WTC11 (cell line): ENCODE results near the gene MOB3B.

Source experiments
- SMAD3 ChIP-seq: sonication (generic); formaldehyde crosslinking; IDR thresholded peaks from 2 replicates; pipeline ENCODE4 v1.8.0; 2022; ENCODE audit warnings: missing genetic modification reagents, mild to moderate bottlenecking, borderline replicate concordance
- SP1 ChIP-seq: sonication (generic); formaldehyde crosslinking; conservative IDR thresholded peaks from 2 replicates; pipeline ENCODE4 v1.8.1; 2022; ENCODE audit warnings: missing genetic modification reagents
- TF ChIP-seq, protein P1 (sequence below): fragments of 200-600 bp; IDR thresholded peaks from 2 replicates; pipeline ENCODE4 v1.8.0; 2022; ENCODE audit warnings: antibody characterized with exemption

- TF ChIP-seq SP1 (CRISPR knock-in tag), result no peak
- TF ChIP-seq, protein P1, sequence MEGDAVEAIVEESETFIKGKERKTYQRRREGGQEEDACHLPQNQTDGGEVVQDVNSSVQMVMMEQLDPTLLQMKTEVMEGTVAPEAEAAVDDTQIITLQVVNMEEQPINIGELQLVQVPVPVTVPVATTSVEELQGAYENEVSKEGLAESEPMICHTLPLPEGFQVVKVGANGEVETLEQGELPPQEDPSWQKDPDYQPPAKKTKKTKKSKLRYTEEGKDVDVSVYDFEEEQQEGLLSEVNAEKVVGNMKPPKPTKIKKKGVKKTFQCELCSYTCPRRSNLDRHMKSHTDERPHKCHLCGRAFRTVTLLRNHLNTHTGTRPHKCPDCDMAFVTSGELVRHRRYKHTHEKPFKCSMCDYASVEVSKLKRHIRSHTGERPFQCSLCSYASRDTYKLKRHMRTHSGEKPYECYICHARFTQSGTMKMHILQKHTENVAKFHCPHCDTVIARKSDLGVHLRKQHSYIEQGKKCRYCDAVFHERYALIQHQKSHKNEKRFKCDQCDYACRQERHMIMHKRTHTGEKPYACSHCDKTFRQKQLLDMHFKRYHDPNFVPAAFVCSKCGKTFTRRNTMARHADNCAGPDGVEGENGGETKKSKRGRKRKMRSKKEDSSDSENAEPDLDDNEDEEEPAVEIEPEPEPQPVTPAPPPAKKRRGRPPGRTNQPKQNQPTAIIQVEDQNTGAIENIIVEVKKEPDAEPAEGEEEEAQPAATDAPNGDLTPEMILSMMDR, result no peak
- TF ChIP-seq SMAD3 (CRISPR knock-in tag), result no peak
These were observed 101.1 kb downstream of the MOB3B start for GRCh38 chr9:27428551-27428950.
